Thoracic aorta (tissue), 2 donors: ENCODE measurements around the gene EXD2. TPM values are rescaled to one million over a fixed set of nuclear protein-coding genes. Genes with fewer than 3 reads are reported as not detected.
"Not testable (repeated sequence)": the region's sequence is repeated elsewhere in the genome, so short reads cannot be mapped to it uniquely, and the experiment has no call there.

Experiments
- ATAC-seq: fragments of 150-250 bp; one replicate; pipeline ENCODE4 v1.8.0; 2017; ENCODE audit warnings: low read depth; ENCODE audit not compliant: insufficient number of reproducible peaks, low FRiP score
- DNase-seq: peaks from one replicate; pipeline ENCODE4 v3.0.0-alpha.2; 2020; ENCODE audit warnings: low spot score
- H3K27ac ChIP-seq, 2 donors: fragments of 200-600 bp; sonication (generic); 1 replicate in 1 of 2; 2 replicates in 1 of 2; pipeline ENCODE4 v1.5.1; 2016; ENCODE audit warnings: mild to moderate bottlenecking in 2 of 2, moderate library complexity in 2 of 2
- H3K27me3 ChIP-seq: fragments of 200-600 bp; sonication (generic); replicated peaks from 2 replicates; pipeline ENCODE4 v1.6.0; 2016; ENCODE audit warnings: mild to moderate bottlenecking; ENCODE audit not compliant: insufficient read depth
- H3K36me3 ChIP-seq: fragments of 200-600 bp; sonication (generic); one replicate; pipeline ENCODE4 v1.5.1; 2016
- H3K4me1 ChIP-seq, 2 donors: fragments of 200-600 bp; sonication (generic); 1 replicate in 1 of 2; 2 replicates in 1 of 2; pipeline versions ENCODE4 v1.5.1 to v1.6.0; 2016; ENCODE audit warnings: low read depth in 2 of 2, mild to moderate bottlenecking in 1 of 2; ENCODE audit not compliant: control insufficient read depth in 1 of 2
- H3K4me3 ChIP-seq: fragments of 200-600 bp; sonication (generic); 2 replicates; pipeline ENCODE4 v1.5.1; 2016; ENCODE audit warnings: mild to moderate bottlenecking
- H3K9me3 ChIP-seq: fragments of 200-600 bp; sonication (generic); 2 replicates; pipeline ENCODE4 v1.5.1; 2016
- total RNA-seq, 2 donors: library from RNA; depleted of rRNA; stranded (reverse); fragments of >200 nt; gene quantifications; one replicate each; pipeline versions ENCODE4 v1.1.0 to v1.2.3, GENCODE V29; 2016
- TF ChIP-seq, protein P1 (sequence below): fragments of 200-600 bp; sonication (generic); IDR thresholded peaks from one replicate; pipeline ENCODE4 v1.5.1; 2019; ENCODE audit warnings: antibody characterized with exemption

The EXD2 gene
- total RNA-seq, 2 donors from 2014 or later: 10.4 to 10.9 TPM

DNA sequence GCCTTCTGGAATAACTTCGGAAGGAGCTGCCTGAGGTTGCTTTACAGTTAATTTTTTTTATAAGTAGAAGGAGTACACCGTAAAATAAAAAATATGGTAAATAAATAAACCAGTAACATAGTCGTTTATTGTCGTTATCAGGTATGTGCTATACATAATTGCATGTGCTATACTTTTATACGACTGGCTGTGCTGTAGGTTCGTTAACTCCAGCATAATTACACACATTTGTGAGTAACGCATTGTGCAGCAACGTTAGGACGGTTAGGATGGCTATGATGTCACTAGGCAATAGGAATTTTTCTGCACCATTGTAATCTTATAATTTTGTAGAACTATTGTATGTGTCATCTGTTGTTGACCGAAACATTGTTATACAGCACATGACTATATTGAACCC lies 8.5 kb downstream of the EXD2 start:
- Histone ChIP-seq H3K36me3 (no peaks in the 10 kb centered on the region), H3K4me1 (no peaks in the 10 kb centered on the region), H3K4me3 (no peak overlapping the region), H3K27me3 (no peaks in the 10 kb centered on the region), H3K27ac (no peak overlapping the region), H3K9me3 (no peaks in the 10 kb centered on the region)
- ATAC-seq (no peak), DNase-seq (no peak)
- TF ChIP-seq, protein P1, sequence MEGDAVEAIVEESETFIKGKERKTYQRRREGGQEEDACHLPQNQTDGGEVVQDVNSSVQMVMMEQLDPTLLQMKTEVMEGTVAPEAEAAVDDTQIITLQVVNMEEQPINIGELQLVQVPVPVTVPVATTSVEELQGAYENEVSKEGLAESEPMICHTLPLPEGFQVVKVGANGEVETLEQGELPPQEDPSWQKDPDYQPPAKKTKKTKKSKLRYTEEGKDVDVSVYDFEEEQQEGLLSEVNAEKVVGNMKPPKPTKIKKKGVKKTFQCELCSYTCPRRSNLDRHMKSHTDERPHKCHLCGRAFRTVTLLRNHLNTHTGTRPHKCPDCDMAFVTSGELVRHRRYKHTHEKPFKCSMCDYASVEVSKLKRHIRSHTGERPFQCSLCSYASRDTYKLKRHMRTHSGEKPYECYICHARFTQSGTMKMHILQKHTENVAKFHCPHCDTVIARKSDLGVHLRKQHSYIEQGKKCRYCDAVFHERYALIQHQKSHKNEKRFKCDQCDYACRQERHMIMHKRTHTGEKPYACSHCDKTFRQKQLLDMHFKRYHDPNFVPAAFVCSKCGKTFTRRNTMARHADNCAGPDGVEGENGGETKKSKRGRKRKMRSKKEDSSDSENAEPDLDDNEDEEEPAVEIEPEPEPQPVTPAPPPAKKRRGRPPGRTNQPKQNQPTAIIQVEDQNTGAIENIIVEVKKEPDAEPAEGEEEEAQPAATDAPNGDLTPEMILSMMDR: no peak

- Histone ChIP-seq H3K4me3 (no peak overlapping the region), H3K9me3 (no peaks in the 10 kb centered on the region), H3K36me3 (no peaks in the 10 kb centered on the region), H3K27ac (no peak overlapping the region), H3K27me3 (no peaks in the 10 kb centered on the region), H3K4me1 (no peaks in the 10 kb centered on the region)
- no peak for ATAC-seq
- TF ChIP-seq, protein P1: no peak
- no peak for DNase-seq
These were observed 13.5 kb downstream of the EXD2 start for GRCh38 chr14:69204753-69205152.

DNA sequence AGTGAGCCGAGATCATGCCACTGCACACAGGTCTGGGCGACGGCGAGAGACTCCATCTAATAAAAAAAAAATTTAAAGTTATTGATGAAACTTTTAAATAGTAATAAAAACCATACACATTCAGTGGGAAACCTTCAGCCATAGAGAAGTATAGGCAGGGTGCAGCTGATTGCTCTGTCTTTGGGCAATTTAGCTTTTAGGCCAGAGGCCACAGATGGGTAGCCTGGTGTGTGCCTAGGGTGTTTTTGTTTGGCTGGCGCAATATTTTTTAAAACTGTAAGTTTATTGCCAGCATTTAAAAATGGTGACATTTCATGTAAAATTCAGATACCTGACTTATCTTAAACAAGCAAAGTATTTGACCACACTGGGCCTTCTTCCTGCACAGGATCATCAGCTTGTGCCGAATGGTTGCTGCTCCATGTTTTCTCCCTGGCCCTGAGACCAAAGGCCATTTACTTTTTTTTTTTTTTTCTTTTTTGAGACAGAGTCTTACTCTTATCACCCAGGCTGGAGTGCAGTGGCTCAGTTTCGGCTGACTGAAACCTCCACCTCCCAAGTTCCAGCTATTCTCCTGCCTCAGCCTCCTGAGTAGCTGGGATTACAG lies 16.2 kb downstream of the EXD2 start:
- DNase-seq: no peak
- no peak overlapping the region for H3K4me3 ChIP-seq
- H3K27ac ChIP-seq: no peak overlapping the region
- ATAC-seq: no peak
- H3K9me3 ChIP-seq: no peaks in the 10 kb centered on the region
- H3K4me1 ChIP-seq: no peaks in the 10 kb centered on the region
- no peaks in the 10 kb centered on the region for H3K36me3 ChIP-seq
- no peaks in the 10 kb centered on the region for H3K27me3 ChIP-seq
- TF ChIP-seq, protein P1: no peak

DNA sequence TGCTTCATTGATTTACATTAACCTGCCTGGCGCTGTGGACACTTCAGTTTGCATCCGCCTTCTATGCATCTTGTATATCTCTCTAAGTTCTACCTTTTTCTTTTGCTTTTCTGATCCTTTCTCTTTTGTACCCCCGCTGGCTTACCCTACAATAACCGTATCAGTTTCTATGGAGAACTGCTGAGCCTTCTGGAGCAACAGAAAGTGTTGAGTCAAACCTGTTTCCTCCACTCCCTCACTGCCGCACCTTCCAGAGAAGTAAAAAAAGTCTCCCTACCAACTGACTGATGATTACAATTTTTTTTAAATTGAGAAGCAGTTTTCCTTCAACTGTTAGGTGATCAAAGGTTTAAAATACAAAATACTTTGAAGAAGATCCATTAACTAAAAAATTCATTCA lies 17.4 kb downstream of the EXD2 start:
- DNase-seq: no peak
- H3K4me1 ChIP-seq: no peaks in the 10 kb centered on the region

DNA sequence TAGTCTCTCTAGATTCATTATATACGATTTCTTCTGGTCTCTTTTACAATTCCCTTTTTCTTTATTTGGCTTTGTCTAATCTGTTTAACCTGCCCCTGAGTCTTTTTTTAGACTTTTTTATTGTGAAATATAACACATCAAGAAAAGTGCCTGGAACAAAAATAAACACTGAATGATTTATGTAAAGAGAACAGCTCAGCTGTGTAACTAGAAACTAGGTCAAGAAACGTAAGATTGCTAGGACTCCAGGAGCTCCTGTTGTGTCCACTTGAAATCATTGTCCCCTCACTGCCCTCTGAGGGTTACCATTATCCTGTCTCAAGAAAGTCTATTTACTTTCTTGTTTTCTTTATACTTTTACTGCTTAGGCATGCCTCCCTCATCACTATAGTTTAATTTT lies 23.1 kb downstream of the EXD2 start:
- no peaks in the 10 kb centered on the region for H3K9me3 ChIP-seq
- ATAC-seq (no peak), DNase-seq (no peak)
- TF ChIP-seq, protein P1: no peak
- H3K36me3 ChIP-seq: no peaks in the 10 kb centered on the region
- no peak overlapping the region for H3K27ac ChIP-seq
- H3K4me3 ChIP-seq: no peak overlapping the region
- H3K27me3 ChIP-seq: no peaks in the 10 kb centered on the region
- H3K4me1 ChIP-seq: peaks cover 5 to 9% of the 10 kb centered on the region in 2 donors

More for the DNA sequence above, 17.4 kb downstream of the EXD2 start:
- no peak overlapping the region for H3K27ac ChIP-seq
- H3K4me3 ChIP-seq: no peak overlapping the region
- ATAC-seq: no peak
- H3K9me3 ChIP-seq: no peaks in the 10 kb centered on the region
- H3K36me3 ChIP-seq: no peaks in the 10 kb centered on the region
- no peaks in the 10 kb centered on the region for H3K27me3 ChIP-seq
- TF ChIP-seq, protein P1: no peak

DNA sequence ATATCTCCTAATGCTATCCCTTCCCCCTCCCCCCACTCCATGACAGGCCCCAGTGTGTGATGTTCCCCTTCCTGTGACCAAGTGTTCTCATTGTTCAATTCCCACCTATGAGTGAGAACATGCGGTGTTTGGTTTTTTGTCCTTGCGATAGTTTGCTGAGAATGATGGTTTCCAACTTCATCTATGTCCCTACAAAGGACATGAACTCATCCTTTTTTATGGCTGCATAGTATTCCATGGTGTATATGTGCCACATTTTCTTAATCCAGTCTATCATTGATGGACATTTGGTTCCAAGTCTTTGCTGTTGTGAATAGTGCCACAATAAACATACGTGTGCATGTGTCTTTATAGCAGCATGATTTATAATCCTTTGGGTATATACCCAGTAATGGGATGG lies 26.4 kb downstream of the EXD2 start:
- not testable (repeated sequence) for H3K27me3 ChIP-seq, DNase-seq, H3K36me3 ChIP-seq, H3K4me1 ChIP-seq, H3K4me3 ChIP-seq, H3K27ac ChIP-seq, ATAC-seq, H3K9me3 ChIP-seq
